ENCODE measurements around the gene SCG2.
"Not testable (repeated sequence)": the region's sequence is repeated elsewhere in the genome, so short reads cannot be mapped to it uniquely, and the experiment has no call there.

The SCG2 gene

GRCh38 chr2:223599640-223600380, 2.4 kb downstream of the SCG2 start:
- H3K9me3 Mint-ChIP-seq, result no peaks in the 10 kb centered on the region
- no peaks in the 10 kb centered on the region for H3K4me1 Mint-ChIP-seq
- DNase-seq (no peak), ATAC-seq (replicated peaks) (no peak)
- H3K36me3 Mint-ChIP-seq, result no peaks in the 10 kb centered on the region
- H3K27ac Mint-ChIP-seq, result no peak overlapping the region
- H3K4me3 Mint-ChIP-seq, result no peak overlapping the region
- H3K27me3 Mint-ChIP-seq, result peaks cover 0 to 3% of the 10 kb centered on the region in 2 donors

- Mint-ChIP-seq H3K9me3 (no peaks in the 10 kb centered on the region), H3K27ac (no peak overlapping the region), H3K4me3 (no peak overlapping the region), H3K36me3 (no peaks in the 10 kb centered on the region), H3K27me3 (peaks cover 0 to 3% of the 10 kb centered on the region in 2 donors), H3K4me1 (no peaks in the 10 kb centered on the region)
- ATAC-seq (replicated peaks) (no peak), DNase-seq (no peak)
These were observed 3.0 kb downstream of the SCG2 start for GRCh38 chr2:223598994-223599639.

GRCh38 chr2:223597076-223597475, 5.1 kb downstream of the SCG2 start:
- Mint-ChIP-seq H3K27me3 (peaks cover 0 to 3% of the 10 kb centered on the region in 2 donors), H3K36me3 (no peaks in the 10 kb centered on the region), H3K4me1 (no peaks in the 10 kb centered on the region), H3K9me3 (peaks cover 0 to 3% of the 10 kb centered on the region in 2 donors), H3K27ac (no peak overlapping the region), H3K4me3 (no peak overlapping the region)
- no peak for DNase-seq
- no peak for ATAC-seq (replicated peaks)

GRCh38 chr2:223596208-223596607, 6.0 kb downstream of the SCG2 start:
- peaks cover 0 to 3% of the 10 kb centered on the region in 2 donors for H3K27me3 Mint-ChIP-seq
- no peak for DNase-seq
- ATAC-seq (replicated peaks), result no peak
- H3K4me3 Mint-ChIP-seq, result no peak overlapping the region
- H3K36me3 Mint-ChIP-seq, result no peaks in the 10 kb centered on the region
- H3K27ac Mint-ChIP-seq, result no peak overlapping the region
- H3K9me3 Mint-ChIP-seq, result peaks cover 0 to 3% of the 10 kb centered on the region in 2 donors
- no peaks in the 10 kb centered on the region for H3K4me1 Mint-ChIP-seq

GRCh38 chr2:223594831-223595230, 7.3 kb downstream of the SCG2 start:
- Mint-ChIP-seq H3K4me3 (no peak overlapping the region), H3K9me3 (peaks cover 0 to 3% of the 10 kb centered on the region in 2 donors), H3K36me3 (no peaks in the 10 kb centered on the region), H3K4me1 (no peaks in the 10 kb centered on the region), H3K27me3 (peaks cover 0 to 3% of the 10 kb centered on the region in 2 donors), H3K27ac (no peak overlapping the region)
- ATAC-seq (replicated peaks) (no peak), DNase-seq (no peak)

- ATAC-seq (replicated peaks) (no peak), DNase-seq (no peak)
- Mint-ChIP-seq H3K36me3 (no peaks in the 10 kb centered on the region), H3K4me3 (no peak overlapping the region), H3K27me3 (peaks cover 0 to 3% of the 10 kb centered on the region in 2 donors), H3K4me1 (no peaks in the 10 kb centered on the region), H3K9me3 (peaks cover 0 to 3% of the 10 kb centered on the region in 2 donors), H3K27ac (no peak overlapping the region)
These were observed 7.9 kb downstream of the SCG2 start for GRCh38 chr2:223594259-223594658.

- H3K4me1 Mint-ChIP-seq; H3K9me3 Mint-ChIP-seq; ATAC-seq (replicated peaks); H3K4me3 Mint-ChIP-seq; H3K27ac Mint-ChIP-seq; H3K27me3 Mint-ChIP-seq; DNase-seq; H3K36me3 Mint-ChIP-seq: not testable (repeated sequence)
These were observed 9.5 kb downstream of the SCG2 start for GRCh38 chr2:223592689-223593088.

- no peak for ATAC-seq (replicated peaks)
- Mint-ChIP-seq H3K27me3 (no peaks in the 10 kb centered on the region), H3K27ac (no peak overlapping the region), H3K9me3 (peaks cover 0 to 3% of the 10 kb centered on the region in 2 donors), H3K36me3 (no peaks in the 10 kb centered on the region), H3K4me1 (no peaks in the 10 kb centered on the region), H3K4me3 (no peak overlapping the region)
- no peak for DNase-seq
These were observed 10.6 kb downstream of the SCG2 start for GRCh38 chr2:223591596-223591995.

GRCh38 chr2:223590964-223591363, 11.2 kb downstream of the SCG2 start:
- Mint-ChIP-seq H3K4me3 (no peak overlapping the region), H3K27me3 (no peaks in the 10 kb centered on the region), H3K36me3 (no peaks in the 10 kb centered on the region), H3K9me3 (peaks cover 0 to 3% of the 10 kb centered on the region in 2 donors), H3K4me1 (no peaks in the 10 kb centered on the region), H3K27ac (no peak overlapping the region)
- DNase-seq, result no peak
- ATAC-seq (replicated peaks), result no peak

- Mint-ChIP-seq H3K27me3 (no peaks in the 10 kb centered on the region), H3K9me3 (peaks cover 0 to 3% of the 10 kb centered on the region in 2 donors), H3K4me3 (no peak overlapping the region), H3K27ac (no peak overlapping the region), H3K36me3 (no peaks in the 10 kb centered on the region), H3K4me1 (no peaks in the 10 kb centered on the region)
- DNase-seq, result no peak
- no peak for ATAC-seq (replicated peaks)
These were observed 12.3 kb downstream of the SCG2 start for GRCh38 chr2:223589901-223590300.

GRCh38 chr2:223588251-223588650, 13.9 kb downstream of the SCG2 start:
- Mint-ChIP-seq H3K27me3 (peaks cover 0 to 4% of the 10 kb centered on the region in 2 donors), H3K36me3 (no peaks in the 10 kb centered on the region), H3K9me3 (peaks cover 0 to 3% of the 10 kb centered on the region in 2 donors), H3K4me3 (no peak overlapping the region), H3K27ac (no peak overlapping the region), H3K4me1 (no peaks in the 10 kb centered on the region)
- ATAC-seq (replicated peaks) (no peak), DNase-seq (no peak)

GRCh38 chr2:223587301-223587700, 14.9 kb downstream of the SCG2 start:
- no peak for DNase-seq
- Mint-ChIP-seq H3K27ac (no peak overlapping the region), H3K36me3 (no peaks in the 10 kb centered on the region), H3K4me3 (no peak overlapping the region), H3K9me3 (no peaks in the 10 kb centered on the region), H3K4me1 (no peaks in the 10 kb centered on the region), H3K27me3 (peaks cover 2 to 6% of the 10 kb centered on the region in 2 donors)
- ATAC-seq (replicated peaks), result no peak

- DNase-seq (no peak), ATAC-seq (replicated peaks) (no peak)
- Mint-ChIP-seq H3K27me3 (peaks cover 8% of the 10 kb centered on the region in 2 donors), H3K27ac (no peak overlapping the region), H3K36me3 (no peaks in the 10 kb centered on the region), H3K4me3 (no peak overlapping the region), H3K9me3 (no peaks in the 10 kb centered on the region), H3K4me1 (no peaks in the 10 kb centered on the region)
These were observed 15.9 kb downstream of the SCG2 start for GRCh38 chr2:223586261-223586660.

GRCh38 chr2:223585666-223586065, 16.5 kb downstream of the SCG2 start:
- H3K4me1 Mint-ChIP-seq, result no peaks in the 10 kb centered on the region
- H3K27me3 Mint-ChIP-seq, result peaks cover 8% of the 10 kb centered on the region in 2 donors
- no peak overlapping the region for H3K4me3 Mint-ChIP-seq
- H3K36me3 Mint-ChIP-seq, result no peaks in the 10 kb centered on the region
- DNase-seq, result no peak
- no peak overlapping the region for H3K27ac Mint-ChIP-seq
- no peaks in the 10 kb centered on the region for H3K9me3 Mint-ChIP-seq
- no peak for ATAC-seq (replicated peaks)

- DNase-seq, result no peak
- Mint-ChIP-seq H3K27me3 (peaks cover 8% of the 10 kb centered on the region in 2 donors), H3K36me3 (no peaks in the 10 kb centered on the region), H3K4me3 (no peak overlapping the region), H3K4me1 (no peaks in the 10 kb centered on the region), H3K9me3 (no peaks in the 10 kb centered on the region), H3K27ac (no peak overlapping the region)
- no peak for ATAC-seq (replicated peaks)
These were observed 20.2 kb downstream of the SCG2 start for GRCh38 chr2:223582001-223582400.
